Testis (tissue), 2 donors: Measurements from ENCODE around the gene MLNR.

Experiments used
- CTCF ChIP-seq, 3 experiments: fragments of 450-650 bp in 2 of 3; fragments of 200-600 bp in 1 of 3; sonication (generic) in 1 of 3; IDR thresholded peaks; one replicate each; pipeline ENCODE4 v1.5.1; 2016 to 2019; ENCODE audit warnings: antibody characterized with exemption in 3 of 3, mild to moderate bottlenecking in 2 of 3, moderate library complexity in 1 of 3
- POLR2A ChIP-seq: fragments of 450-650 bp; IDR thresholded peaks from one replicate; pipeline ENCODE4 v1.6.1; 2017; ENCODE audit warnings: antibody characterized with exemption, mild to moderate bottlenecking, moderate library complexity

DNA sequence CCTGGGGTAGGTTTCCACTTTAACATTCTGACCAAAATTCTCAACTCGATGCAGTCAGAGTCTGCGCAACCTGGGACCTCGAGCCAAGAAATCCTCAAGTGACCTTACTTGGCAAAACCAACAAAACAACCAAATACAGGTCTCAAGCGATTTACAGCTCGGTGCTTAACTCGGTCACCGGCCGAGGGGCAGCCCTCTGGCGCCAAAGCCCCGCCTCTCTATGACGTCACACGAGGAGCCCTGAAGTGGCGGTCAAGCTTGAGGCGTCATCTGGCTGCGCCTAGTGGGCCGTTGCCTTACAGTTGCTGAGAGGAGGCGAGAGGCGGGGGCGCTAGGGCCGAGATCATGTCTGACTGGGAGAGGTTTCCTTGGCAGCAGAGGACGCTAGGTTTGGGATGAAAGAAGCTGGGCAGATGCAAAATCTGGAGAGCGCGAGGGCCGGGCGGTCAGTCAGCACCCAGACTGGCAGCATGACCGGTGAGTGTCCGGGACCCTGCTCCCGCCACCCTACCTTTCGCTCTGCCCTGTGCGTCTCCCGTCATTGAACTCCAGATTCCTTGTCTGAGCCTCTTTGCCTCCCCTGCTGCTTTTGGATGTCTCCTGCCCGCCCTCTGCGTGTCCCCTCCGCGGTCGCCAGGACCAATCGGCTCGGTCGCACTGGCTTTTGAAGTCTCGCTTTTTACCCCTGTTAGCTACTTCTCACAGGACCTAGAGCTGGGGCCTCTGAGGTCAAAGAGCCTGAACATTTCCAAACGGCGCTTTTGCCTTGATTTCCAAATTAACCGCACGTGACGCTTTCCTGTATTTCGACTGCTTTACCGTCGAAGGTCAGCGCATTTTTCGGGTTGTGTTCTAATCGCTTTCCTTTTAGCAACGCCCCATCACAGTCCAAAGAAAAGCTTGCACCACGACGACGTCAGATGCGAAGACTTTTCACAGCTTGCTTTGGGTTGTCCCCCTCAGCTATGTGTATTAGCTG lies 27.8 kb downstream of the MLNR start, which contains the start of gene CDADC1:
- TF ChIP-seq POLR2A, result no peak
- TF ChIP-seq CTCF (IDR thresholded peaks at IDR 0.05), result peak in 2 of 3 experiments; percentile 7 to 25
